OCI-LY7 (cell line): ENCODE data around the gene DDA1. TPM values are rescaled to one million over a fixed set of nuclear protein-coding genes. Genes with fewer than 3 reads are reported as not detected.

ENCODE experiments used
- BruUV-seq: library from RNA; stranded (reverse); fragments of 400-500 nt; replicated peaks from 2 replicates; lab custom pipeline; 2021; lab: Mats Ljungman, UMichigan
- CTCF ChIA-PET: fragments of 300-600 bp; sonication (Branson Sonifier 250); formaldehyde crosslinking; loops from one replicate; lab custom pipeline; 2022; ENCODE audit warnings: antibody characterized with exemption; ENCODE audit not compliant: unreplicated experiment; lab: Charles Lee
- POLR2A ChIA-PET: fragments of 300-600 bp; sonication (Branson Sonifier 250); formaldehyde crosslinking; loops from one replicate; lab custom pipeline; 2022; ENCODE audit warnings: antibody characterized with exemption; lab: Charles Lee
- DNase-seq: peaks from one replicate; pipeline ENCODE4 v3.0.0-alpha.2; 2015; ENCODE audit warnings: low spot score
- H2AFZ ChIP-seq: fragments of 200-600 bp; sonication (generic), shearing (Covaris generic); 2 replicates; pipeline ENCODE4 v1.6.1; 2014; ENCODE audit warnings: mild to moderate bottlenecking, antibody characterized with exemption, low read length, moderate library complexity
- H3K27ac ChIP-seq: fragments of 200-600 bp; sonication (generic); 2 replicates; pipeline ENCODE4 v1.5.1; 2014; ENCODE audit warnings: mixed run types, low read depth, mild to moderate bottlenecking, moderate library complexity, low read length, inconsistent platforms; ENCODE audit not compliant: poor library complexity, severe bottlenecking
- H3K36me3 ChIP-seq: fragments of 200-600 bp; sonication (generic); 2 replicates; pipeline ENCODE4 v1.6.1; 2014; ENCODE audit warnings: mild to moderate bottlenecking, antibody characterized with exemption, low read length, moderate library complexity, mixed read lengths; ENCODE audit not compliant: insufficient read depth
- H3K4me1 ChIP-seq: fragments of 200-600 bp; sonication (generic); 2 replicates; pipeline ENCODE4 v1.5.1; 2014; ENCODE audit warnings: mild to moderate bottlenecking, low read length; ENCODE audit not compliant: insufficient read depth, poor library complexity, severe bottlenecking
- H3K4me2 ChIP-seq: fragments of 200-600 bp; sonication (generic); 2 replicates; pipeline ENCODE4 v1.6.1; 2014; ENCODE audit warnings: mild to moderate bottlenecking, low read length
- H3K4me3 ChIP-seq: fragments of 200-600 bp; sonication (generic); 2 replicates; pipeline ENCODE4 v1.5.1; 2014; ENCODE audit warnings: mild to moderate bottlenecking, low read depth, low read length; ENCODE audit not compliant: poor library complexity, severe bottlenecking
- H3K79me2 ChIP-seq: fragments of 200-600 bp; sonication (generic); 2 replicates; pipeline ENCODE4 v1.6.1; 2016; ENCODE audit warnings: low read depth, mild to moderate bottlenecking, low read length, moderate library complexity, mixed read lengths; ENCODE audit not compliant: insufficient read depth
- H3K9me2 ChIP-seq: fragments of 200-600 bp; sonication (generic); 2 replicates; pipeline ENCODE4 v1.6.1; 2016; ENCODE audit warnings: mild to moderate bottlenecking, low read length, mixed read lengths; ENCODE audit not compliant: insufficient read depth
- H3K9me3 ChIP-seq: fragments of 200-600 bp; sonication (generic); 2 replicates; pipeline ENCODE4 v1.6.1; 2014; ENCODE audit warnings: mild to moderate bottlenecking, mixed run types, low read length, mixed read lengths
- H4K20me1 ChIP-seq: fragments of 200-600 bp; sonication (generic); 2 replicates; pipeline ENCODE4 v1.6.1; 2014; ENCODE audit warnings: mild to moderate bottlenecking, antibody characterized with exemption, low read length, moderate library complexity, mixed read lengths; ENCODE audit not compliant: insufficient read depth
- EZH2phosphoT487 ChIP-seq: fragments of 200-600 bp; sonication (generic); IDR thresholded peaks from 2 replicates; pipeline ENCODE4 v1.6.1; 2018; ENCODE audit warnings: low read depth, borderline replicate concordance, mild to moderate bottlenecking, mixed run types, antibody characterized with exemption, low read length, moderate library complexity, mixed read lengths
- intact Hi-C: fragments of 100-400 bp; cut with micrococcal nuclease; formaldehyde crosslinking; loops from one replicate; pipeline ENCODE4 v1.10.0; 2022; ENCODE audit not compliant: unreplicated experiment
- total RNA-seq, 2 experiments: library from RNA; depleted of rRNA in 1 of 2; stranded (reverse); fragments of >200 nt in 1 of 2; shearing (Covaris generic) in 1 of 2; gene quantifications; 2 replicates each; pipeline ENCODE4 v1.2.3, GENCODE V29; 2014 to 2022
- TF ChIP-seq, protein P1 (sequence below): fragments of 200-600 bp; sonication (generic); conservative IDR thresholded peaks from 2 replicates; pipeline ENCODE4 v1.5.1; 2014; ENCODE audit warnings: mild to moderate bottlenecking, antibody characterized with exemption, low read length, moderate library complexity, mixed read lengths

Gene DDA1
- total RNA-seq, 2 experiments from 2014 or later, result 36.6 to 48.8 TPM

DNA sequence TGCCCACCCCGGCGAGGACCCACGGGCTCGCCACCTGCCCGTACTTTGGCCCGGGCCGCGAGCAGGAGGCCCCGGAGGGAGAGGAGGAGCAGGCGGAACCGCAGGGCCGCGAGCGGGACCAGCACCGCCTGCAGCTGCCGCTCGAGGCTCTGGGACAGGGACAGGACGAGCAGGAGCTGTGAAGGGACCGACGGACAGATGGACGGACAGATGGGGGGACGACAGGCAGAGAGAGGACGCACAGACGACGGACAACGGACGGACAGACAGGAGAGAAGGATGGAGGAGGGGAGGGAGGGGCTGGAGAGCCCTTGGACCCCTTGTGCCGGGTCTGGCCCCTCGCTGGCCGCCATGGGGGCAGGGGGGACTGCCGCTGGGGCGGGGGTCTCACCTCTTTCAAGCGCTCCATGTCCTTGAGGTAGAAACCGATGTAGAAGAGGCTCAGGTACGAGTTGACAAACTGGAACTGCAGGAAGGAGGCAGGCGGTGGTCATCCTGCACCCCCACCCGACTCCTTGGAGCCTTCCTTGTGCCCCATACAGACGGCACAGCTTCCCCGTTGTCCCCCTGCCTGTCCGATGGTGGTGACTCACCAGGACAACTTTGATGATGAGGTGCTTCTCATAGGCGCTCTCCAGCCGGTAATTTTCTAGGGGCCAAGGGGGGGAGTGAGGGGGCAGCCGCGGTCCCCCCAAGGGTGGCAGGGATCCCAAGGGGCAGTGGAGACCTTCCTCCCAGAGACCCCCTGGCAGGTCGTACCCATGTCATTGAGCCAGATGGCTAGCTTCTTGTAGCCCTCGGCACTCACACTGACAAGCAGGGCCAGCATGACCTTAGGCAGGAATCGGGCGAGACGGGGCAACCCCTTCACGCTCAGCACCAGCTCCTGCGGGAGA, 20.3 kb downstream of the DDA1 start:
- CTCF ChIA-PET, result no interaction called here
- H3K79me2 ChIP-seq, result no peaks in the 10 kb centered on the region
- no peak overlapping the region for H2AFZ ChIP-seq
- H3K4me1 ChIP-seq, result peaks cover 19% of the 10 kb centered on the region
- no peak for DNase-seq
- no peak overlapping the region for H3K27ac ChIP-seq
- no peak overlapping the region for H3K4me2 ChIP-seq
- intact Hi-C loops, result no loop called here
- no peaks in the 10 kb centered on the region for H3K36me3 ChIP-seq
- POLR2A ChIA-PET, result no interaction called here
- no peaks in the 10 kb centered on the region for H3K9me3 ChIP-seq
- TF ChIP-seq, protein P1, sequence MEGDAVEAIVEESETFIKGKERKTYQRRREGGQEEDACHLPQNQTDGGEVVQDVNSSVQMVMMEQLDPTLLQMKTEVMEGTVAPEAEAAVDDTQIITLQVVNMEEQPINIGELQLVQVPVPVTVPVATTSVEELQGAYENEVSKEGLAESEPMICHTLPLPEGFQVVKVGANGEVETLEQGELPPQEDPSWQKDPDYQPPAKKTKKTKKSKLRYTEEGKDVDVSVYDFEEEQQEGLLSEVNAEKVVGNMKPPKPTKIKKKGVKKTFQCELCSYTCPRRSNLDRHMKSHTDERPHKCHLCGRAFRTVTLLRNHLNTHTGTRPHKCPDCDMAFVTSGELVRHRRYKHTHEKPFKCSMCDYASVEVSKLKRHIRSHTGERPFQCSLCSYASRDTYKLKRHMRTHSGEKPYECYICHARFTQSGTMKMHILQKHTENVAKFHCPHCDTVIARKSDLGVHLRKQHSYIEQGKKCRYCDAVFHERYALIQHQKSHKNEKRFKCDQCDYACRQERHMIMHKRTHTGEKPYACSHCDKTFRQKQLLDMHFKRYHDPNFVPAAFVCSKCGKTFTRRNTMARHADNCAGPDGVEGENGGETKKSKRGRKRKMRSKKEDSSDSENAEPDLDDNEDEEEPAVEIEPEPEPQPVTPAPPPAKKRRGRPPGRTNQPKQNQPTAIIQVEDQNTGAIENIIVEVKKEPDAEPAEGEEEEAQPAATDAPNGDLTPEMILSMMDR, result no peak
- TF ChIP-seq EZH2phosphoT487, result no peak
- BruUV-seq, result no TSS peak
- no peak overlapping the region for H3K4me3 ChIP-seq
- H3K9me2 ChIP-seq, result no peaks in the 10 kb centered on the region
- H4K20me1 ChIP-seq, result no peaks in the 10 kb centered on the region

DNA sequence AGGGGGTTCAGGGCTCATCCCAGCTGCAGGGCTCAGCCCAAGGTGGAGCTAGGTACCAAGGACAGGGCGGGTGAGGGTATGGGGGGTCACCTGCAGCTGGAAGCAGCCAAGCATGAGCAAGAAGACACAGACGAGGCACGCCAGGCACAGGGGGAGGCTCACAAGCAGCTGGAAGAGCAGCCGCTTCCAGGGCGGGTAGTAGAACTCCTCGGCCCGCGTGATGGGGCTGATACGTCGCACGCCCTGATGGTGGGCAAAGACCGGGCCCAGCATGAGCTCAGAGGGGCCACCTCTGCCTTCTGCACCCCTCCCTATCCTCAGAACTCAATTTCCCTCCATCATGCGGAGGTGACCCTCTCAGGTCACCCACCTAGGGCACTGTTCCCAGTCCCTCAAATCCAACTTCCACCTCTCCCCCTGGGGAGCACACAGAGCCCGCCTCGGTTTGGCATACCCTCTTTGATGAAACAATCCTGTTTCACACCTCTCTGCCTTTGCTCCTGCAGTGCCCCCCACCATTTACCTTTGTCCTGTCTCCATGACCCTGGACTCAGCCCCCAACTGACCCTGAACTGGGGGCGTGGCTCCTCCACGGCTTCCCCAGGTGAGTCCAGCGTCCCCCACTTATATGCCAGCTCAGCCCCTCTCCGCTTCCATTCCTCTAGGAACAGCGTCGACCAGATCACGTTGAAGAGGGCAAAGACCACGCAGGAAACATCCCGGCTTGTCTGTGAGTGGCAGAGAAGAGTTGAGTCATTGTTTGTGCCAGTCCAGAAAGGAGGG, 21.1 kb downstream of the DDA1 start:
- BruUV-seq, result no TSS peak
- Histone ChIP-seq H3K4me1 (peaks cover 26% of the 10 kb centered on the region), H3K36me3 (no peaks in the 10 kb centered on the region), H3K9me2 (no peaks in the 10 kb centered on the region), H3K79me2 (no peaks in the 10 kb centered on the region), H2AFZ (no peak overlapping the region), H3K4me3 (no peak overlapping the region), H3K27ac (no peak overlapping the region), H3K4me2 (no peak overlapping the region), H4K20me1 (no peaks in the 10 kb centered on the region), H3K9me3 (no peaks in the 10 kb centered on the region)
- TF ChIP-seq, protein P1, result no peak
- TF ChIP-seq EZH2phosphoT487, result no peak
- POLR2A ChIA-PET, result interaction anchor here (0.5 to 0.8 kb wide), 2 partner anchors 39 to 1526 kb away, joined by 3 to 4 read pairs; no protein-coding TSS in a partner anchor
- intact Hi-C loops, result no loop called here
- CTCF ChIA-PET, result no interaction called here
- DNase-seq, result no peak
